SU-DHL-6 (cell line): ENCODE data around the gene CINP.

Experiments used
- H2AFZ ChIP-seq: fragments of 200-600 bp; sonication (generic); 2 replicates; pipeline ENCODE4 v1.6.1; 2014; ENCODE audit warnings: low read depth, mild to moderate bottlenecking, moderate library complexity, mixed read lengths, antibody characterized with exemption, low read length; ENCODE audit not compliant: severe bottlenecking
- H3F3A ChIP-seq: fragments of 200-600 bp; shearing (Covaris generic); 2 replicates; pipeline ENCODE4 v1.6.0; 2016; ENCODE audit warnings: antibody characterized with exemption, mild to moderate bottlenecking; ENCODE audit not compliant: insufficient read depth
- H3K27ac ChIP-seq: fragments of 200-600 bp; sonication (generic); 2 replicates; pipeline ENCODE4 v1.5.1; 2016; ENCODE audit warnings: low read depth, mild to moderate bottlenecking, low read length, moderate library complexity, mixed read lengths
- H3K27me3 ChIP-seq: fragments of 200-600 bp; sonication (generic), shearing (Covaris generic); 2 replicates; pipeline ENCODE4 v1.6.0; 2014; ENCODE audit warnings: mild to moderate bottlenecking, low read length
- H3K36me3 ChIP-seq: fragments of 200-600 bp; sonication (generic); 2 replicates; pipeline ENCODE4 v1.6.1; 2014; ENCODE audit warnings: mild to moderate bottlenecking, low read length, mixed read lengths
- H3K4me2 ChIP-seq: fragments of 300-600, 200-600 bp; shearing (Covaris generic), sonication (generic); 2 replicates; pipeline ENCODE4 v1.6.0; 2014; ENCODE audit warnings: low read length, low read depth, mild to moderate bottlenecking; ENCODE audit not compliant: poor library complexity, severe bottlenecking
- H3K4me3 ChIP-seq: fragments of 200-600 bp; sonication (generic); 2 replicates; pipeline ENCODE4 v1.5.1; 2014; ENCODE audit warnings: antibody characterized with exemption, low read length, mild to moderate bottlenecking, mixed read lengths; ENCODE audit not compliant: insufficient read depth, poor library complexity, severe bottlenecking
- H3K79me2 ChIP-seq: fragments of 200-600 bp; sonication (generic); 2 replicates; pipeline ENCODE4 v1.6.1; 2014; ENCODE audit warnings: mild to moderate bottlenecking, low read length, moderate library complexity; ENCODE audit not compliant: insufficient read depth
- H3K9ac ChIP-seq: fragments of 200-600 bp; sonication (generic); 2 replicates; pipeline ENCODE4 v1.7.0; 2014; ENCODE audit warnings: mild to moderate bottlenecking, low read length
- H3K9me2 ChIP-seq: fragments of 200-600 bp; sonication (generic); replicated peaks from 2 replicates; pipeline ENCODE4 v1.6.1; 2014; ENCODE audit warnings: low read length; ENCODE audit not compliant: insufficient read depth
- H3K9me3 ChIP-seq: fragments of 200-600 bp; sonication (generic); 2 replicates; pipeline ENCODE4 v1.6.1; 2014; ENCODE audit warnings: low read length, mixed read lengths; ENCODE audit not compliant: insufficient read depth
- H4K20me1 ChIP-seq: fragments of 200-600 bp; sonication (generic); 2 replicates; pipeline ENCODE4 v1.6.1; 2014; ENCODE audit warnings: low read depth, mild to moderate bottlenecking, antibody characterized with exemption, low read length, moderate library complexity, mixed read lengths
- CTCF ChIP-seq: fragments of 200-600 bp; sonication (generic); IDR thresholded peaks from one replicate; pipeline ENCODE4 v1.5.1; 2017; ENCODE audit warnings: antibody characterized with exemption, mild to moderate bottlenecking, low read length, moderate library complexity; ENCODE audit not compliant: insufficient read depth, poor library complexity, severe bottlenecking
- EZH2phosphoT487 ChIP-seq: fragments of 200-600 bp; sonication (generic), shearing (Covaris generic); conservative IDR thresholded peaks from 2 replicates; pipeline ENCODE4 v1.6.1; 2018; ENCODE audit warnings: mild to moderate bottlenecking, antibody characterized with exemption, low read length, moderate library complexity, mixed read lengths

Gene CINP

DNA sequence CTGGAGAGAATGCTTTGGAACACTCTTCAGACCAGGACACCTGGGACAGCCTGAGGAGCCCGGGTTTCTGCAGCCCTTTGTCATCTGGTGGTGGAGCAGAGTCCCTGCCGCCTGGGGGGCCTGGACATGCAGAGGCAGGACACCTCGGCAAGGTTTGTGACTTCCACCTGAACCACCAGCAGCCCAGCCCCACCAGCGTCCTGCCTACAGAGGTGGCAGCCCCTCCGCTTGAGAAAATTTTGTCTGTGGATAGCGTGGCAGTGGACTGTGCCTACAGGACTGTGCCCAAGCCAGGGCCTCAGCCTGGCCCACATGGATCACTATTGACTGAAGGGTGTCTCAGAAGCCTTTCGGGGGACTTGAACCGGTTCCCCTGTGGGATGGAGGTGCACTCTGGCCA is 21.1 kb downstream of the CINP start:
- no peaks in the 10 kb centered on the region for H3K36me3 ChIP-seq

GRCh38 chr14:102338724-102339123 is 24.0 kb downstream of the CINP start:
- H3K9ac ChIP-seq: no peak overlapping the region
- no peaks in the 10 kb centered on the region for H3K79me2 ChIP-seq
- H3K27me3 ChIP-seq: no peaks in the 10 kb centered on the region
- no peak overlapping the region for H3K27ac ChIP-seq
- TF ChIP-seq CTCF: no peak
- no peak overlapping the region for H2AFZ ChIP-seq
- H3K9me2 ChIP-seq: no peaks in the 10 kb centered on the region
- no peaks in the 10 kb centered on the region for H3K9me3 ChIP-seq
- H3F3A ChIP-seq: no peaks in the 10 kb centered on the region
- no peak overlapping the region for H3K4me2 ChIP-seq
- no peaks in the 10 kb centered on the region for H3K36me3 ChIP-seq
- no peak overlapping the region for H3K4me3 ChIP-seq
- no peaks in the 10 kb centered on the region for H4K20me1 ChIP-seq

More for the DNA sequence above, 21.1 kb downstream of the CINP start:
- TF ChIP-seq EZH2phosphoT487: no peak
- no peak for TF ChIP-seq CTCF
- H3F3A ChIP-seq: no peaks in the 10 kb centered on the region
- H3K27me3 ChIP-seq: no peaks in the 10 kb centered on the region
- H3K4me3 ChIP-seq: no peak overlapping the region
- H3K9me3 ChIP-seq: no peaks in the 10 kb centered on the region
- H3K27ac ChIP-seq: no peak overlapping the region
- no peak overlapping the region for H2AFZ ChIP-seq
- H3K4me2 ChIP-seq: no peak overlapping the region
- H4K20me1 ChIP-seq: no peaks in the 10 kb centered on the region
- no peaks in the 10 kb centered on the region for H3K9me2 ChIP-seq
- H3K79me2 ChIP-seq: no peaks in the 10 kb centered on the region
- no peak overlapping the region for H3K9ac ChIP-seq

DNA sequence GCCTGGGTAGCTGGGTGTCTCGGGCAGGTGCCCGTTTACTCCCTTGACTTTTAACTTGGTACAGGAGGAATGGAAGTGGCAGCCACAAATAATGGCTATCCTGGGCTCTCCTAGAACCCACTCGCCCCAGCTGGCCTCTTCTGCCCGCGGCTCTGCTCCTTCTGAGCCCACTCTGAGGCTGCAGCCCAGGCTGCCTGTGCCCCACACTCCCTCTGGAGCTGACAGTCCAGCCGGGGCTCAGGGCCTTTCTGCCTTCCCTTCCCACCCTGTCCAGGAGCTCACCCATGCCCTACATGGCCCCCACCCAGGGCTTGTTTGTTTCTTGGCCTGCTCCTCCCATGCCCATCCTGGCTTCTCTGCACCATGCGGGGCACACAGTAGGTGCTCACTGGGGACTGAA is 27.5 kb downstream of the CINP start:
- no peaks in the 10 kb centered on the region for H3K36me3 ChIP-seq

More for the DNA sequence above, 27.5 kb downstream of the CINP start:
- Histone ChIP-seq H3K27ac (no peak overlapping the region), H3K9me2 (no peaks in the 10 kb centered on the region), H2AFZ (no peak overlapping the region), H3F3A (no peaks in the 10 kb centered on the region), H3K9me3 (no peaks in the 10 kb centered on the region), H3K9ac (no peak overlapping the region), H3K4me2 (no peak overlapping the region), H3K4me3 (no peak overlapping the region), H3K27me3 (no peaks in the 10 kb centered on the region), H3K79me2 (no peaks in the 10 kb centered on the region), H4K20me1 (no peaks in the 10 kb centered on the region)
- no peak for TF ChIP-seq CTCF
- no peak for TF ChIP-seq EZH2phosphoT487
